ENCODE results near the gene SPATA7. TPM values are rescaled to one million over a fixed set of nuclear protein-coding genes. Genes with fewer than 3 reads are reported as not detected.

The SPATA7 gene
- total and polyA plus RNA-seq, 10 of the 15 experiments (the other 5 are each of a cell fraction or from before 2014, with no cell fraction given): 0.39 to 3.0 (median 2.2) TPM

DNA sequence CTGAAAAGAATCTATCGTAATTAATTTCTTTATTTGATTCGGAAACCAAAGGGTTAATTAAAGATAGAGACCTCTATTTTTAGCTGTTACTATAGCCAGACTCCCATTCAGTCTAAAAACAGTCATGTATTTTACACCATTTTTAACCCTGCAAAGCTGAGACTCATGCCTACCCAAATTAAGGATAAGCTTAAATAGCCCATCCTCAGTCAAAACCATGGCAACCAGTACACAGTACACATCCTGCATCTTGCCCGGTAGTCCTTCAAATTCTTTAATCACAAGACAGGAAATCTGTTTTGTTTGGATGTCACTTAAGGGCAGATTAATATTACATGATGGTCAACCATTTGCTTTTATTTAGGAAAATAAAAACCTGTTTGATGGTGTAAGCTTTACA is 36.9 kb upstream of the SPATA7 start:
- ChIA-PET POLR2A (no interaction called here), RAD21 (ENCODE audit: unreplicated experiment) (no interaction called here), SMC1A (ENCODE audit: uncharacterized antibody, unreplicated experiment) (interaction anchor here (0.6 kb wide), 1 partner anchor 180 kb away, joined by 3 read pairs; no protein-coding TSS in a partner anchor), CTCF (interaction anchor here (1.1 kb wide), 1 partner anchor 8 kb away, joined by 4 read pairs; no protein-coding TSS in a partner anchor)
- no peak for ATAC-seq
- no peaks in the 10 kb centered on the region for H3K79me2 ChIP-seq (ENCODE audit: control insufficient read depth, insufficient read depth, low read length)
- no peak for DNase-seq (ENCODE audit: low read depth, low spot score)
- H3K36me3 ChIP-seq (ENCODE audit: control insufficient read depth in 2 of 2, insufficient read depth in 2 of 2, low read length in 1 of 2): no peaks in the 10 kb centered on the region
- H2AFZ ChIP-seq (ENCODE audit: control insufficient read depth, low read depth, low read length): no peak overlapping the region
- H3K9me3 ChIP-seq (replicated peaks; ENCODE audit: control insufficient read depth, insufficient read depth, low read length): no peaks in the 10 kb centered on the region
- no peak overlapping the region for H3K4me2 ChIP-seq (ENCODE audit: control insufficient read depth, insufficient read depth)
- no peaks in the 10 kb centered on the region for H3K27me3 ChIP-seq (replicated peaks in 1 of 2; ENCODE audit: control insufficient read depth in 2 of 2, insufficient read depth in 2 of 2, low read length in 1 of 2)
- no peak overlapping the region for H3K27ac ChIP-seq (ENCODE audit: control insufficient read depth, insufficient read depth)
- WGBS (ENCODE audit: insufficient coverage, insufficient replicate concordance, low lambda C conversion rate, missing lambda C conversion rate): 49% methylated on average over 3 of the region's 3 CpGs
- H3K9ac ChIP-seq (ENCODE audit: control insufficient read depth, insufficient read depth, low read length): no peak overlapping the region
- H3K4me3 ChIP-seq: no peak overlapping the region
- FAIRE-seq: no peak
- in situ Hi-C loops (cut with MboI) (no loop called here), intact Hi-C loops (cut with micrococcal nuclease; ENCODE audit: unreplicated experiment) (no loop called here)
- no peaks in the 10 kb centered on the region for H3K4me1 ChIP-seq (ENCODE audit: control insufficient read depth, insufficient read depth, low read length)
- BruUV-seq (replicated peaks): no TSS peak
- no peaks in the 10 kb centered on the region for H4K20me1 ChIP-seq (ENCODE audit: control insufficient read depth, insufficient read depth)
- TF ChIP-seq POLR2A (IDR thresholded peaks at IDR 0.05; ENCODE audit: low read depth, low read length) (no peak), ZNF274 (IDR thresholded peaks at IDR 0.05; ENCODE audit: insufficient read depth, insufficient read length) (no peak), ZNF217 (IDR thresholded peaks at IDR 0.05) (no peak), CREB1 (IDR thresholded peaks at IDR 0.05; ENCODE audit: low read depth) (no peak), KAT2A (conservative IDR thresholded peaks at IDR 0.05; ENCODE audit: control insufficient read depth, low read depth, low read length) (no peak), TCF7 (IDR thresholded peaks at IDR 0.05; ENCODE audit: borderline replicate concordance) (no peak), NFYB (IDR thresholded peaks at IDR 0.05; ENCODE audit: insufficient read depth, low read depth, low read length) (no peak), E2F4 (IDR thresholded peaks at IDR 0.05; ENCODE audit: low read depth, low read length) (no peak), SPI1 (IDR thresholded peaks at IDR 0.05; ENCODE audit: borderline replicate concordance, insufficient read depth, low read depth, low read length) (no peak), MXI1 (IDR thresholded peaks at IDR 0.05; ENCODE audit: low read depth, low read length) (no peak), EZH2 (IDR thresholded peaks at IDR 0.05; ENCODE audit: borderline replicate concordance, control insufficient read depth, low read depth, low read length) (no peak)
- TF ChIP-seq, protein P1, sequence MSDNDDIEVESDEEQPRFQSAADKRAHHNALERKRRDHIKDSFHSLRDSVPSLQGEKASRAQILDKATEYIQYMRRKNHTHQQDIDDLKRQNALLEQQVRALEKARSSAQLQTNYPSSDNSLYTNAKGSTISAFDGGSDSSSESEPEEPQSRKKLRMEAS (IDR thresholded peaks at IDR 0.05; ENCODE audit: low read depth, low read length): no peak
- TF ChIP-seq, protein P2, sequence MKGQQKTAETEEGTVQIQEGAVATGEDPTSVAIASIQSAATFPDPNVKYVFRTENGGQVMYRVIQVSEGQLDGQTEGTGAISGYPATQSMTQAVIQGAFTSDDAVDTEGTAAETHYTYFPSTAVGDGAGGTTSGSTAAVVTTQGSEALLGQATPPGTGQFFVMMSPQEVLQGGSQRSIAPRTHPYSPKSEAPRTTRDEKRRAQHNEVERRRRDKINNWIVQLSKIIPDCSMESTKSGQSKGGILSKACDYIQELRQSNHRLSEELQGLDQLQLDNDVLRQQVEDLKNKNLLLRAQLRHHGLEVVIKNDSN (IDR thresholded peaks at IDR 0.05; ENCODE audit: borderline replicate concordance, extremely low read length, insufficient read depth, low read depth, low read length): no peak
- TF ChIP-seq, protein P3, sequence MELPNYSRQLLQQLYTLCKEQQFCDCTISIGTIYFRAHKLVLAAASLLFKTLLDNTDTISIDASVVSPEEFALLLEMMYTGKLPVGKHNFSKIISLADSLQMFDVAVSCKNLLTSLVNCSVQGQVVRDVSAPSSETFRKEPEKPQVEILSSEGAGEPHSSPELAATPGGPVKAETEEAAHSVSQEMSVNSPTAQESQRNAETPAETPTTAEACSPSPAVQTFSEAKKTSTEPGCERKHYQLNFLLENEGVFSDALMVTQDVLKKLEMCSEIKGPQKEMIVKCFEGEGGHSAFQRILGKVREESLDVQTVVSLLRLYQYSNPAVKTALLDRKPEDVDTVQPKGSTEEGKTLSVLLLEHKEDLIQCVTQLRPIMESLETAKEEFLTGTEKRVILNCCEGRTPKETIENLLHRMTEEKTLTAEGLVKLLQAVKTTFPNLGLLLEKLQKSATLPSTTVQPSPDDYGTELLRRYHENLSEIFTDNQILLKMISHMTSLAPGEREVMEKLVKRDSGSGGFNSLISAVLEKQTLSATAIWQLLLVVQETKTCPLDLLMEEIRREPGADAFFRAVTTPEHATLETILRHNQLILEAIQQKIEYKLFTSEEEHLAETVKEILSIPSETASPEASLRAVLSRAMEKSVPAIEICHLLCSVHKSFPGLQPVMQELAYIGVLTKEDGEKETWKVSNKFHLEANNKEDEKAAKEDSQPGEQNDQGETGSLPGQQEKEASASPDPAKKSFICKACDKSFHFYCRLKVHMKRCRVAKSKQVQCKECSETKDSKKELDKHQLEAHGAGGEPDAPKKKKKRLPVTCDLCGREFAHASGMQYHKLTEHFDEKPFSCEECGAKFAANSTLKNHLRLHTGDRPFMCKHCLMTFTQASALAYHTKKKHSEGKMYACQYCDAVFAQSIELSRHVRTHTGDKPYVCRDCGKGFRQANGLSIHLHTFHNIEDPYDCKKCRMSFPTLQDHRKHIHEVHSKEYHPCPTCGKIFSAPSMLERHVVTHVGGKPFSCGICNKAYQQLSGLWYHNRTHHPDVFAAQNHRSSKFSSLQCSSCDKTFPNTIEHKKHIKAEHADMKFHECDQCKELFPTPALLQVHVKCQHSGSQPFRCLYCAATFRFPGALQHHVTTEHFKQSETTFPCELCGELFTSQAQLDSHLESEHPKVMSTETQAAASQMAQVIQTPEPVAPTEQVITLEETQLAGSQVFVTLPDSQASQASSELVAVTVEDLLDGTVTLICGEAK (IDR thresholded peaks at IDR 0.05; ENCODE audit: borderline replicate concordance): no peak

Measured in GM12878 (cell line).